HG02973 (cell line): ENCODE measurements around the gene MAP1LC3C.
"Not testable (repeated sequence)": the region's sequence is repeated elsewhere in the genome, so short reads cannot be mapped to it uniquely, and the experiment has no call there.

ENCODE experiments used
- ATAC-seq: cut with Tn5 transposase; IDR thresholded peaks from one replicate; pipeline ENCODE4 v1.9.1; 2021; ENCODE audit warnings: moderate library complexity; ENCODE audit not compliant: unreplicated experiment

Gene MAP1LC3C

DNA sequence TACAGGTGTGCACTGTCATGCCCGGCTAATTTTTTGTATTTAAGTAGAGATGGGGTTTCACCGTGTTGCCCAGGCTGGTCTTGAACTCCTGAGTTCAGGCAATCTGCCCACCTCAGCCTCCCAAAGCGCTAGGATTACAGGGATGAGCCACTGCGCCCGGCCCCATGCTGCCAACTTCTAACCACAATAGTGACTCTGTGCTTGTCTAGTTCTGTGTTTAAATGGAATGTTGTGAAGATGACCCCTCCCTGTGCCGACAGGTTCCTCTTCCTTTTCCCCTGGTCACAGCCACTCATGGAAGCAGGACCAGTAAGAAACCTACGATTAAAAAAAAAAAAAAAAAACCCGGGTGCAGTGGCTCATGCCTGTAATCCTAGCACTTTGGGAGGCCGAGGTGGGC lies 4.7 kb downstream of the MAP1LC3C start:
- ATAC-seq = no peak

DNA sequence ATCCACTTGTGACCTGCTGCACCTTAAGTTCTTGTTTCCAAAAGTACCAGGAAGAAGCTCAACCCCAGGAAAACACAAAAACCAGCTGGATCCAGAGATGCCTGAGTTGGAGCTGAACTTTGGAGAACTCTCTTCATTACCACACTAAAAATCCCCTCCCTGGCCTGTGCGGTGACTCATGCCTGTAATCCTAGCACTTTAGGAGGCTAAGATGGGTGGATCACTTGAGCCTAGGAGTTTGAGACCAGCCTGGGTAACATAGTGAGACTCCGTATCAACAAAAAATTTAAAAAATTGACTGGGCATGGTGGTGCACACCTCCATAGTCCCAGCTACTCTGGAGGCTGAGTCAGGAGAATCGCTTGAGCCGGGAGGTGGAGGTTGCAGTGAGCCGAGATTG lies 6.2 kb downstream of the MAP1LC3C start:
- no peak for ATAC-seq

DNA sequence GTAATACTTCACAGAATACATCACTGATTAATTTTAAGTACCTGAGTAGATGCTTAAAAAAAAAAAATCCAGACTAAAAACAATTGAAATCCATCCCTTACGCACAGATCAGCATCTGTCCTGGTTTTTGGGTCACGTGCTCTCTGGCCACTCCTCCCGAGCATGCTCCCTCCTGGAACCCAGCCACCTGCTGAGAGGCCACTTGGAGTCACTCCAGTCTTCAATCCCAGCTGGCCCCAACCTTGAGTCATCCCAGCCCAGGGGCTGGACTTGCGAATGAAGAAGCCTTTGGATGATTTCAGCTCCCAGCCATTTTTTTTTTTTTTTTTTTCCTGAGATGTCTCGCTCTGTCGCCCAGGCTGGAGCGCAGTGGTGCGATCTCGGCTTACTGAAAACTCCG lies 8.9 kb downstream of the MAP1LC3C start:
- no peak for ATAC-seq

DNA sequence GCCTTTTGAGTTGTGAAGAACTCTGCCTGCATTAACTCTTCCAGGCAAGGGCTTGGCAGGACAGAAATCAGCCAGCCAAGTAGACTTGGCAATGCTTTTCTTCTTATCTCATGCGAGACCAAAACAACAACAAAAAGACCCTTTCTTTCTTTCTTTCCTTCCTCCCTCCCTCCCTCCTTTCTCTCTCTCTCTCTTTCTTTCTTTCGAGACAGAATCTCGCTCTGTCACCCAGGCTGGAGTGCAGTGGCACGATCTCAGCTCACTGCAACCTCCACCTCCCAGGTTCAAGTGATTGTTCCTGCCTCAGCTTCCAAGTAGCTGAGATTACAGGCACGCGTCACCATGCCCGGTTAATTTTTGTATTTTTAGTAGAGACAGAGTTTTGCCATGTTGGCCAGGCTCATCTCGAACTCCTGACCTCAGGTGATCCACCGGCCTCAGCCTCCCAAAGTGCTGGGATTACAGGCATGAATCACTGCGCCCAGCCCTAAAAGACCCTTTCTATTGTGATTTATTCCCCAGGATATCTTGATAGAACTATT lies 10.4 kb downstream of the MAP1LC3C start:
- not testable (repeated sequence) for ATAC-seq

DNA sequence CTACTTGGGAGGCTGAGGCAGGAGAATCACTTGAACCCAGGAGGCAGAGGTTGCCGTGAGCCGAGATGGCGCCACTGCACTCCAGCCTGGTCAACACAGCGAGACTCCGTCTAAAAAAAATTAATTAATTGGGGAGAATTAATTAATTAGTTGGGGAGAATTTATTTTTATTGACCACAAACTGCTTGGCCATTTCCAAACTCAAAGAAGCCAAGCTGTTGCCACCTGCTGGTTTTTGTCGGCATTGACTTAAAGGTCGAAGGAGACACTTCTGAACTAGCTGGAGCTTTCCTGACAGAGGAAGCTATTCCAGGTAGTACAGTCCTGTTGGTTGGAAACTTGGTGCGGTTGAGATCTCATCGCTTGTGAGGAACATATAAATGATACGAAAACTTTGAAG lies 13.1 kb downstream of the MAP1LC3C start:
- peak; percentile 67 for ATAC-seq

DNA sequence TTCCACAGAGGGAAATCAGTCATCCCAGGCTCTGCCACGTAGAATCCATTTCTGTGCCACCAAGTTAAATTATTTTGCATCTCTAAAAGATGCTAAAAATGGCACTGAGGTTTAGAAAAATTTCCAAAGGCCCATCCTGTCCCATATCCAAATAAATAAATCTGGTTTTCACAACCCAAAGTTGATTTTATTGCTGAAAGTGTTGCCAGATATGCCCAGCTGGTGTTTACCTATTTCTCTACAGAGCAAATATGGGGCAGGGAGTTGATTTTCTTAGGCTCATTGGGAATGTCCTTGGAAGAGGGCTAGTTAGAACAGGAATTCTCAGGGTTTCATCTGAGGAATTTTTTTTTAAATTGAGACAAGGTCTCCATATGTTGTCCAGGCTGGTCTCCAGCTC lies 19.0 kb downstream of the MAP1LC3C start:
- no peak for ATAC-seq

DNA sequence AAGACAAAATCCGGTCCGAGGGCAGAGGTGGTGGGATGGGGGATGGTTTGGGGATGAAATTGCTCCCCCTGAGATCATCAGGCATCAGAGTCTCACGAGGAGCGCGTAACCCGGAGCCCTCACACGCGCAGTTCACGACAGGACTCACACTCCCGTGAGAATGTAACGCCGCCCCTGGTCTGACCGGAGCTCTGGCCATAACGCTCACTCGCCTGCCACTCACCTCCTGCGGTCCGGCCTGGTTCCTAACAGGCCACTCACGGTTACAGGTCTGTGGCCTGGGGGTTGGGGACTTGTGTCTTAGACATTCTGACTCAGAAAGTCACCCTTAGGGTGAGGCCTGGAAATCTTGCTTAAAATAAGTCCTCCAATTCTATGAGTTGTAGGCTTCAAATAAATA lies 19.8 kb downstream of the MAP1LC3C start:
- ATAC-seq = no peak

DNA sequence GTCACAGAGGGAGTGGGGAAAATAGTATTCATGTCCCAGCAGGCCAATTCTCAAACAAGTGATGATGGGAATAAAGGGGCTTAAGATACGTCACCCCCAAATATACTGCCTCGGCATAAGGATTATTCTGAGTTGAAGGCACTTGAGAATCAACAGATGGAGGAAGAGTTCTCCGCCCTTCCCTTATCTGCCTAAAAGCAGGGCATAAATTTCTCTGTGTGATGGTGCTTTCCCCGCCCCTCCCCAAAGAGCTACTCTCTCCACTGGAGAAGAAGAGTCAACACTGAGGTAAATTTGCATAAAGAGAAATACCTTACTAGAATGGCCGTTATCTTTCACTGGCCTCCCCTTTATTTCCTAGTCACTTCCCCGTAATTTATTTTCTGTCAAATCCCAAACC lies 22.7 kb downstream of the MAP1LC3C start:
- no peak for ATAC-seq

DNA sequence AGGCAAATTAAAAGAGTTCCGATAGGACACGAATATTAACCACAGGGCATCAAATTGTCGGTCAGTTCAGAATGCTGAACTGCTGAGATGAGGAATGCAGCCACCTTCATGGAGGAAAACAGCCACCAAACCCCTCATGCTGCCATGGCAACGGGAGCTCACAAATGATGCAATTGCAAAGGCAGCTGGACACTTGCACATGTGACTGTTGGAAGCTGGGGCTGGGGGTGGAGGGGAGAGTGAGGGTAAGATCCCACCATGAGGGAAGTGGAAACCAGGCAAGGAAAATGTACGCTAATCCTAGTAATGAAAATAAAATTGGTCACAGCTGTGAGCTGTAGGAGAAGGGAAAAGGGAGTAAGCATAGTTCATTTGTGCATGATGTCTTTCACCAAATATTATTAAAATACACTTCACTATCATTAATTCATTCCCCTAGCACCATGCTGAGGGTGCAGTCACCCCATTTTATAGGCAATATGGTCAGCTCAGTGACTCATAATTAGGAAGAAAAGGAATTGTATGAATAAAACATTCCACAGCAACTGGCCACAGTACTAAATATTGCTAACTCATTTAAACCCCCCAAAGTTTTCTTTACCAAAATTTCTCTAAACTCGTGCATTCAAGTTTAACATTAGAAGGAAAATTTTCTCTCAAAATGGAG lies 26.1 kb downstream of the MAP1LC3C start:
- no peak for ATAC-seq

DNA sequence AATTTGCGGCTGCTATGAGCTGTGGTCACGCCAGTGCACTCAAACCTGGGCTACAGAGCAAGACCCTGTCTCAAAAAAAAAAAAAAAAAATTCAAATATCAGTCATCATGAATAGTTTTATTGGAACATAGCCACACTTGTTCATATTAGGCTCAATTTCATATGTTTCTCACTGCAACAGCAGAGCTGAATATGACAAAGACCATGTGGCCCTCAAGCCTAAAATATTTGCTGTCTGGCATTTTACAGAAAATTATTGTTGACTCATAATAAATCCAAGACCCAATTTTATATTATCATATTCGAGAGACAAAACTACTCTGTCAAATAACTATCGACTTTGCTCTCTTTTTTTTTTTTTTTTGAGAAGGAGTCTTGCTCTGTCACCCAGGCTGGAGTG lies 30.3 kb downstream of the MAP1LC3C start:
- ATAC-seq = no peak

DNA sequence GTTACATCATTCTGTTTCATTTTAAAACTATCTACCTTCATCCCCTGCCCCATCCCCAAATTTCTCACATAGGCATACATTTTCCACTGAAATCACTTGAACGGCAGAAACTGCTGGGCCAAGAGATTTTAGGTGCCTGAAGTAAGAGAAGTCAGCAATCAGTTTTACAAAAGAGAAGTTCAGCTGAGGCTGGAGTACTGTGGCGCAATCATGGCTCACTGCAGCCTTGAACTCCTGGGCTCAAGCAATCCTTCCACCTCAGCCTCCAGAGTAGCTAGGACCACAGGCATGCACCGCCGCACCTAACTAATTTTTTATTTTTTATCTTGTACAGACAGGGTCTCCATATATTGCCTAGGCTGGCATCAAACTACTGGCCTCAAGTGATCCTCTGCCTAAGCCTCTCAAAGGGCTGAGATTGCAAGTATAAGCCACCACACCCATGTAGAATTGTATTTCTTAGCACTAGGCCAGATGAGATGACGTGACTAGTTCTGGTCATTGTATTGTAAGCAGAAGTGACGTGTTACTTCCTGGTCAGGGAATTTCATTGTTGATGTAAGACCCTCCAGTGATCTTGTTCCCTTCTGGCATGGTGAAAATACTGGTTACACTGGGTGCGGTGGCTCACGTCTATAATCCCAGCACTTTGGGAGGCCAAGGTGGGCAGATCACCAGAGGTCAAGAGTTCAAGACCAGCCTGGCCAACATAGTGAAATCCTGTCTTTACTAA lies 34.2 kb downstream of the MAP1LC3C start:
- ATAC-seq = no peak

DNA sequence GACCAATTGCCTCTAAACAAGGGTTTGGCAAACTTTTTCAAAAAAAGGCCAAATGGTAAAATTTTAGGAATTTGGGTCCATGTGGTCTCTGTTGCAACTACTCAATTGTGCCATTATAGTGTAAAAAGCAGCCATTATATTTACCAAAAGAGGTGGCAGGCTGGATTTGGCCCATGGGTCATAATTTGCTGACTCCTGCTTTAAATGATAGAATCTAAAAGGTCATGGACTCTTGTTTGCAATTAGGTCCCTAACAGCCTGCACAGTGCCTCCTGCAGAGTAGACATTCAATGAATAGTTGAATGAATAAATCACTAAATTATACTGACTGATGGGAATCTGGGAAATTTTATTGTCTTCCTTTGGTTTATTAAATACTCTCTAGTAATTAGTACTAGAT lies 35.2 kb downstream of the MAP1LC3C start:
- no peak for ATAC-seq

DNA sequence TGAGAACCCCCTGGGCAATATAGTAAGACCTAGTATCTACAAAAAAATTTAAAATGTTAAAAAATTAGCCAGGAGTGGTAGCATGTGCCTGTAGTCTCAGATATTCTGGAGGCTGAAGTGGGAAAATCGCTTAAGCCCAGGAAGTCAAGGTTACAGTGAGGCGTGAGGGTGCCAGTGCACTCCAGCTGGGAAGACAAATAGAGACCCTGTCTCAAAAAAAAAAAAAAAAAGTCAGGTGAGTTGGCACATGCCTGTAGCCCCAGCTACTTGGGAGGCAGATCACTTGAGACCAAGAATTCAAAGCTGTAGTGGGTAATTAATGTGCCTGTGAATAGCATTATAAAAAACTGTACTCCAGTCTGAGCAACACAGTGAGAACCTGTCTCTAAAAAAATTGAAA lies 36.7 kb downstream of the MAP1LC3C start:
- ATAC-seq = no peak

DNA sequence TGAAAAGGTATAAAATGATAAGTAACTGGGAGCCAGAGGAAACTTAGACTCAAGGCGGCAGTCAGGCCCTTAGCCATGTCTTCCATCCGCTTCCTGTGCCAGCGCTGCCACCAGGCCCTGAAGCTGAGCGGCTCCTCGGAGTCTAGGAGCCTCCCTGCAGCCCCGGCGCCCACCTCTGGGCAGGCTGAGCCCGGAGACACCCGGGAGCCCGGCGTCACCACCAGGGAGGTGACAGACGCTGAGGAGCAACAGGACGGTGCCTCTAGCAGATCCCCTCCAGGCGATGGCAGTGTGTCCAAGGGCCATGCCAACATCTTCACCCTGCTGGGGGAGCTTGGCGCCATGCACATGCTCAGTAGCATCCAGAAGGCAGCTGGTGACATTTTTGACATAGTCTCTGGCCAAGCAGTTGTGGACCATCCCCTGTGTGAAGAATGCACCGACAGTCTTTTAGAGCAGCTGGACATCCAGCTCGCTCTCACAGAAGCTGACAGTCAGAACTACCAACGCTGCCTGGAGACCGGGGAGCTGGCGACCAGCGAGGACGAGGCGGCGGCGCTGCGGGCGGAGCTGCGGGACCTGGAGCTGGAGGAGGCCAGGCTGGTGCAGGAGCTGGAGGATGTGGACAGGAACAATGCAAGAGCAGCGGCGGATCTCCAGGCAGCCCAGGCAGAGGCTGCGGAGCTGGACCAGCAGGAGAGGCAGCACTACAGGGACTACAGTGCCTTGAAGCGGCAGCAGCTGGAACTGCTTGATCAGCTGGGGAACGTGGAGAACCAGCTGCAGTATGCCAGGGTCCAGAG lies 41.0 kb downstream of the MAP1LC3C start, which contains the start of gene BECN2:
Gene BECN2 (plus strand): TSS at position 76 of the 803 bp plus-strand sequence. CDS start 0 bp downstream, at position 76.
- ATAC-seq = no peak

DNA sequence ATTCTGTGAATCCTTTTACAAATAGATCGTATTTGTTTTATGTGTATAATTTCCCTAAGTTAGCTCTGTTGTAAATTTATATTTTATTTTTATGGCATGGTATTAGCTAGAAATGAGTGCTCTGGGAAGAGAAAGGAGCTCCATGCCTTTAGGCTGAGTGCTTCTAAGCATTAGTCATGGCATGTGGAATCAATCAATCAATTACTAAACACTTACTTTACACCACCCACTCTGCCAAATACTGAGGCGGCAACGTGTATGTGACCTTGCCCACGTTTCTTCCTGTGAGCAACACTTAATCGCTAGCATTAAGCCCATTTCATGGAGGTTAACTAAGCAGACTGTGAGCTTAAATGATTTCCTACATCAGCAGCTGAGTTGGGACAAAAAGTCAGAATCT lies 48.5 kb downstream of the MAP1LC3C start:
- no peak for ATAC-seq

DNA sequence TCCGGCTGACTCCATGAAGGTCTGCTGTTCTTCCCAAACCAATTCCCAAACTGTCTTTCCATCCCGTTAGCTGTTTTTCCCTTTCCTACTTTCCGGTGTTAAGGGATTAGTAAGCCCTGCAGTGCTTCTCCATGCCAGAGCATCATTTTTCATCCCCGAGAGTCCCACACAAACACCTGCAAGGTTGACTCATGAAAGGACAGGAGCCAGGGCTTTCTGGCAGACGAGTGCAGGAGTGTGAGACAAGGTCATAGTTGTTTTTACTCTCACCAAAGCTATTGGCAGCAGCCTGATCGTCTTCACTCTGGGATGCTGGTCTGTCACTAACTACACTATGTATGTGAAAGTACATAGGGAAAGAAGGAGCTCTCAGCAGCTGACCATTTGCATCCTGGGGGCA lies 51.5 kb downstream of the MAP1LC3C start:
- no peak for ATAC-seq
